GM23338 (cell line): ENCODE results near the gene ZNF273. TPM values are rescaled to one million over a fixed set of nuclear protein-coding genes. Genes with fewer than 3 reads are reported as not detected.

Experiments
- CTCF ChIP-seq, 2 experiments: fragments of 200-600 bp in 1 of 2; sonication (generic) in 1 of 2; conservative IDR thresholded peaks; 2 replicates each; pipeline versions ENCODE4 v1.5.1 to v1.6.1; 2016 to 2017; ENCODE audit warnings: antibody characterized with exemption in 2 of 2, low read depth in 2 of 2, mild to moderate bottlenecking in 2 of 2, moderate library complexity in 1 of 2
- EZH2 ChIP-seq: fragments of 200-600 bp; sonication (generic); IDR thresholded peaks from one replicate; pipeline ENCODE4 v1.8.0; 2017; ENCODE audit warnings: antibody characterized with exemption, mild to moderate bottlenecking, low read depth; ENCODE audit not compliant: unreplicated experiment
- EZH2phosphoT487 ChIP-seq: fragments of 200-600 bp; sonication (generic); IDR thresholded peaks from one replicate; pipeline ENCODE4 v1.8.1; 2018; ENCODE audit warnings: antibody characterized with exemption; ENCODE audit not compliant: unreplicated experiment
- JUNB ChIP-seq: IDR thresholded peaks from one replicate; pipeline ENCODE4 v1.6.1; 2016; ENCODE audit warnings: antibody characterized with exemption; ENCODE audit not compliant: unreplicated experiment
- NANOG ChIP-seq: IDR thresholded peaks from 2 replicates; pipeline ENCODE4 v1.6.1; 2016; ENCODE audit warnings: antibody characterized with exemption, borderline replicate concordance
- POLR2AphosphoS5 ChIP-seq: IDR thresholded peaks from 2 replicates; pipeline ENCODE4 v1.6.1; 2016; ENCODE audit warnings: antibody characterized with exemption, low read depth
- STAT1 ChIP-seq: IDR thresholded peaks from one replicate; pipeline ENCODE4 v1.6.1; 2016; ENCODE audit warnings: antibody characterized with exemption; ENCODE audit not compliant: unreplicated experiment
- ZNF331 ChIP-seq: fragments of 250-450 bp; sonication (Bioruptor Pico); IDR thresholded peaks from 2 replicates; pipeline ENCODE4 v1.5.0; 2020; ENCODE audit warnings: low read depth, mild to moderate bottlenecking, moderate library complexity
- ZNF462 ChIP-seq: fragments of 250-450 bp; sonication (Bioruptor Pico); IDR thresholded peaks from 2 replicates; pipeline ENCODE4 v1.5.0; 2020; ENCODE audit warnings: mild to moderate bottlenecking, moderate library complexity
- polyA plus RNA-seq: library from polyadenylated mRNA; unstranded; fragments of >200 nt; fragmentation: Nextera tagmentation; extraction: Ambion mirVana; gene quantifications from 2 replicates; pipeline ENCODE4 v1.2.1, GENCODE V29; 2016
- total RNA-seq: library from RNA; depleted of rRNA; stranded (reverse); fragments of >200 nt; shearing (Covaris generic); gene quantifications from 2 replicates; pipeline ENCODE4 v1.2.3, GENCODE V29; 2014
- TF ChIP-seq, protein P1 (sequence below): IDR thresholded peaks from 2 replicates; pipeline ENCODE4 v1.6.1; 2016; ENCODE audit warnings: antibody characterized with exemption

Gene ZNF273
- total and polyA plus RNA-seq, 2 experiments from 2014 or later, result 16.4 to 34.3 TPM

DNA sequence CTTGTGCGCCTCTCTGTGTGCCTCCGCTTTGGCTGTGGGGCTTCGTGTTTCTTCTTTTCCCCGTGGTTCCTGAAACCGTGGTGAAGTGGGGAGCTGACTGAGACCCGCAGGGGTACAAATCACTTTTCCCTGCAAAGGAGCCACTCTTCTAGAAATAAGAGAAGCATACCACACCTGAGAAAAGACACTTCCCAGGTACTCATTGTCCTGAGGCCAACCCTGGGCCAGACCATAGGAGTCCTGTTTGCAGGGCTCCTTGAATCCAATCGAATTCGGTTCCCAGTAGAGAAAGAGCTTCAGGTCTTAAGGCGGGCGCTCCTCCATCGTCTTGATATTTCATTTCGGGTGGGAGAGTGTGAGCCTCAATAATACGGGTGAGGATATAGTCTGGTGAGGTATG, 32.4 kb upstream of the ZNF273 start (continued):
- no peak for TF ChIP-seq ZNF462 (CRISPR knock-in tag)
- TF ChIP-seq, protein P1, sequence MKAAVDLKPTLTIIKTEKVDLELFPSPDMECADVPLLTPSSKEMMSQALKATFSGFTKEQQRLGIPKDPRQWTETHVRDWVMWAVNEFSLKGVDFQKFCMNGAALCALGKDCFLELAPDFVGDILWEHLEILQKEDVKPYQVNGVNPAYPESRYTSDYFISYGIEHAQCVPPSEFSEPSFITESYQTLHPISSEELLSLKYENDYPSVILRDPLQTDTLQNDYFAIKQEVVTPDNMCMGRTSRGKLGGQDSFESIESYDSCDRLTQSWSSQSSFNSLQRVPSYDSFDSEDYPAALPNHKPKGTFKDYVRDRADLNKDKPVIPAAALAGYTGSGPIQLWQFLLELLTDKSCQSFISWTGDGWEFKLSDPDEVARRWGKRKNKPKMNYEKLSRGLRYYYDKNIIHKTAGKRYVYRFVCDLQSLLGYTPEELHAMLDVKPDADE, result no peak
- no peak for TF ChIP-seq ZNF331 (CRISPR knock-in tag)
- TF ChIP-seq EZH2phosphoT487, result no peak
- no peak for TF ChIP-seq JUNB
- no peak for TF ChIP-seq STAT1
- no peak for TF ChIP-seq POLR2AphosphoS5
- no peak for TF ChIP-seq NANOG
- TF ChIP-seq CTCF (conservative IDR thresholded peaks at IDR 0.05; ENCODE audit: low read depth in 2 of 2), result no peak
- no peak for TF ChIP-seq EZH2
